Body of pancreas (tissue), 4 donors: ENCODE measurements around the gene REC114. TPM values are rescaled to one million over a fixed set of nuclear protein-coding genes. Genes with fewer than 3 reads are reported as not detected.

Source experiments
- ATAC-seq: fragments of 150-250 bp; one replicate; pipeline ENCODE4 v1.9.1; 2016
- DNase-seq, 4 donors: peaks; one replicate each; pipeline ENCODE4 v3.0.0-alpha.2; 2019
- H3K27ac ChIP-seq, 4 donors: fragments of 200-600 bp; sonication (generic); 1 replicate in 3 of 4; 2 replicates in 1 of 4; pipeline versions ENCODE4 v1.5.1 to v1.6.1; 2016 to 2019; ENCODE audit warnings: mild to moderate bottlenecking in 1 of 4, mixed read lengths in 1 of 4, moderate library complexity in 1 of 4
- H3K27me3 ChIP-seq, 2 donors: fragments of 200-600 bp; sonication (generic); one replicate each; pipeline ENCODE4 v1.6.0; 2016; ENCODE audit warnings: mild to moderate bottlenecking in 1 of 2
- H3K36me3 ChIP-seq, 2 donors: fragments of 200-600 bp; sonication (generic); replicated peaks in 1 of 2; 2 replicates each; pipeline ENCODE4 v1.5.1; 2016; ENCODE audit warnings: low read depth in 2 of 2; ENCODE audit not compliant: insufficient read depth in 1 of 2
- H3K4me1 ChIP-seq: fragments of 200-600 bp; sonication (generic); one replicate; pipeline ENCODE4 v1.6.0; 2016
- H3K4me3 ChIP-seq, 2 donors: fragments of 200-600 bp; sonication (generic); 1 replicate in 1 of 2; 2 replicates in 1 of 2; pipeline ENCODE4 v1.5.1; 2016 to 2019
- H3K9me3 ChIP-seq, 3 donors: fragments of 200-600 bp; sonication (generic); 1 replicate in 2 of 3; 2 replicates in 1 of 3; pipeline ENCODE4 v1.5.1; 2016
- POLR2A ChIP-seq, 3 donors: fragments of 450-650 bp; IDR thresholded peaks; one replicate each; pipeline ENCODE4 v1.6.1; 2016; ENCODE audit warnings: antibody characterized with exemption in 3 of 3, mild to moderate bottlenecking in 2 of 3
- whole genome bisulfite sequencing, 2 donors: methylation state at CpG; one replicate each; pipeline ENCODE4 v1.1.5; 2017; 5-methylcytosine and 5-hydroxymethylcytosine counted together
- intact Hi-C: fragments of 100-400 bp; cut with DNase I; formaldehyde crosslinking; loops from one replicate; pipeline ENCODE4 v1.15.1; 2023
- total RNA-seq, 2 donors: library from RNA; depleted of rRNA; stranded (reverse); fragments of >200 nt; gene quantifications; one replicate each; pipeline ENCODE4 v1.1.0, GENCODE V29; 2016
- TF ChIP-seq, protein P1 (sequence below), 7 experiments: fragments of 450-650 bp in 4 of 7; fragments of 200-600 bp in 3 of 7; sonication (generic) in 3 of 7; IDR thresholded peaks; one replicate each; pipeline ENCODE4 v1.5.1; 2016 to 2019; ENCODE audit warnings: antibody characterized with exemption in 7 of 7

Gene REC114
- total RNA-seq, 2 donors from 2014 or later, result not detected

DNA sequence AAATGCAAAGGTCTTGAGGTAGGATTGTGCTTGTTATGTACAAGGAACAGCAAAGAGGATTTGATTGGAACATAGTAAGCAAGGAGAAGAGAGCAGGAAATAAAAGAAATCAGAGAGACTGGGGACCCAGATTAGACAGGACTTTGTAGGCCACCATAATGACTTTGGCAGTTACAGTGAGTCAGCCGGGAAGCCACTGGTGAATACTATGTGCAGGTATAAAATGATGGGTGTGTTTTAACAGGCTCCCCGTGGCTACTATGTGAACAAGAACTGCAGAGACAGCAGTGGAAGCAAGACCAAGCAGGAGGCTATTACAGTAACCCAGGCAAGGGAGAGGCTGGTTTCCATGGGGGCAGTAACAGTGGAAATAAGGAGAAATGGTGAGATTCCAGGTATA is 135.1 kb downstream of the REC114 start:
- DNase-seq, result no peak
- Histone ChIP-seq H3K4me1 (peaks cover under 1% of the 10 kb centered on the region), H3K36me3 (peaks cover 0 to 8% of the 10 kb centered on the region in 2 donors), H3K9me3 (no peaks in the 10 kb centered on the region), H3K27ac (no peak overlapping the region), H3K4me3 (no peak overlapping the region), H3K27me3 (no peaks in the 10 kb centered on the region)
- 87 to 89% methylated on average over 2 of the region's 2 CpGs for WGBS, 2 donors
- intact Hi-C loops, result no loop called here
- ATAC-seq, result no peak
- TF ChIP-seq, protein P1, sequence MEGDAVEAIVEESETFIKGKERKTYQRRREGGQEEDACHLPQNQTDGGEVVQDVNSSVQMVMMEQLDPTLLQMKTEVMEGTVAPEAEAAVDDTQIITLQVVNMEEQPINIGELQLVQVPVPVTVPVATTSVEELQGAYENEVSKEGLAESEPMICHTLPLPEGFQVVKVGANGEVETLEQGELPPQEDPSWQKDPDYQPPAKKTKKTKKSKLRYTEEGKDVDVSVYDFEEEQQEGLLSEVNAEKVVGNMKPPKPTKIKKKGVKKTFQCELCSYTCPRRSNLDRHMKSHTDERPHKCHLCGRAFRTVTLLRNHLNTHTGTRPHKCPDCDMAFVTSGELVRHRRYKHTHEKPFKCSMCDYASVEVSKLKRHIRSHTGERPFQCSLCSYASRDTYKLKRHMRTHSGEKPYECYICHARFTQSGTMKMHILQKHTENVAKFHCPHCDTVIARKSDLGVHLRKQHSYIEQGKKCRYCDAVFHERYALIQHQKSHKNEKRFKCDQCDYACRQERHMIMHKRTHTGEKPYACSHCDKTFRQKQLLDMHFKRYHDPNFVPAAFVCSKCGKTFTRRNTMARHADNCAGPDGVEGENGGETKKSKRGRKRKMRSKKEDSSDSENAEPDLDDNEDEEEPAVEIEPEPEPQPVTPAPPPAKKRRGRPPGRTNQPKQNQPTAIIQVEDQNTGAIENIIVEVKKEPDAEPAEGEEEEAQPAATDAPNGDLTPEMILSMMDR (IDR thresholded peaks at IDR 0.05), result no peak
- TF ChIP-seq POLR2A (IDR thresholded peaks at IDR 0.05), result no peak

DNA sequence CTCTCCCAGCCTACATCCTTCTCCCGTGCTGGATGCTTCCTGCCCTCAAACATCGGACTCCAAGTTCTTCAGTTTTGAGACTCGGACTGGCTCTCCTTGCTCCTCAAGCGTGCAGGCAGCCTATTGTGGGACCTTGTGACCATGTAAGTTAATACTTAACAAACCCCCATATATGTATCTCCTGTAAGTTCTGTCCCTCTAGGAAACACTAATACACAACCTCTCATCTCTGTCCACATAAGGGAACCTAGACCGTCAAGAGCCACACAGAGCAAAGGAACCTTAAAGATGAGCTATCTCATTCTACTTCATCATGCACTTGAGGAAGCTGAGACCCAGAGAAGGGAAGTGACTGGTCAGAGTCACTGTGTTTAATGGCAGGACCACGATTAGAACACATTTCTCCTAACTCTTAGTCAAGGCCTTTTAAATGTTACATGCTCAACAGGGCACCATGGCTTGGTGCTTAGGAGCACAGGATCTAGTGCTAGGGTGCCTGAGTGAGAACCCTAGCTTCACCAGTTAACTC is 140.0 kb downstream of the REC114 start:
- H3K9me3 ChIP-seq, result no peaks in the 10 kb centered on the region
- no peak for DNase-seq
- H3K27ac ChIP-seq, result no peak overlapping the region
- TF ChIP-seq, protein P1 (IDR thresholded peaks at IDR 0.05), result no peak
- TF ChIP-seq POLR2A (IDR thresholded peaks at IDR 0.05), result no peak
- peaks cover 0 to 11% of the 10 kb centered on the region in 2 donors for H3K36me3 ChIP-seq
- no peak for ATAC-seq
- intact Hi-C loops, result no loop called here
- no peak overlapping the region for H3K4me3 ChIP-seq
- H3K27me3 ChIP-seq, result no peaks in the 10 kb centered on the region
- no peaks in the 10 kb centered on the region for H3K4me1 ChIP-seq
- 84 to 88% methylated on average over 6 of the region's 6 CpGs for WGBS, 2 donors

DNA sequence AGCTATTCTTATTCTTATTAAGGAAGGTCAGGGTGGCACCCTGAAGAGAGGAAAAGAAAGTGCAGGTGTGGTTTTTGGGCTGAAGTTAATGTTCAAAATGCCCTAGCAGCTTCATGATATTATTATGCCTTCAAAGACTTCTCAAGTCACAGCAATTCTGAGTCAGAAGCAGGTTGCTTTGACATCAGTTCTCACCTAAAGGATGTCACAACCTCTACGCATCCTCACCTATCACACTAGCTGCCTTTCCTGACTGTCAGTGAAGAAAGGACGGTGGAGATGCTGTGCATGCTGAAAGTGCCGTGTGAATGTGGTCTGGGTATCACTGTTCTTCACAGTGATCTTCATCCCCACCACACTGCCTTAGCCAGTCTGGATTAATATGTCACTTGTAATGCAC is 140.6 kb downstream of the REC114 start:
- intact Hi-C loops, result no loop called here
- TF ChIP-seq, protein P1 (IDR thresholded peaks at IDR 0.05), result no peak
- no peak for TF ChIP-seq POLR2A (IDR thresholded peaks at IDR 0.05)
- H3K27me3 ChIP-seq, result no peaks in the 10 kb centered on the region
- no peaks in the 10 kb centered on the region for H3K4me1 ChIP-seq
- WGBS, 2 donors, result 92 to 93% methylated on average over 3 of the region's 3 CpGs
- H3K4me3 ChIP-seq, result no peak overlapping the region
- ATAC-seq (no peak), DNase-seq (no peak)
- H3K9me3 ChIP-seq, result no peaks in the 10 kb centered on the region
- H3K27ac ChIP-seq, result no peak overlapping the region
- peaks cover 0 to 11% of the 10 kb centered on the region in 2 donors for H3K36me3 ChIP-seq

DNA sequence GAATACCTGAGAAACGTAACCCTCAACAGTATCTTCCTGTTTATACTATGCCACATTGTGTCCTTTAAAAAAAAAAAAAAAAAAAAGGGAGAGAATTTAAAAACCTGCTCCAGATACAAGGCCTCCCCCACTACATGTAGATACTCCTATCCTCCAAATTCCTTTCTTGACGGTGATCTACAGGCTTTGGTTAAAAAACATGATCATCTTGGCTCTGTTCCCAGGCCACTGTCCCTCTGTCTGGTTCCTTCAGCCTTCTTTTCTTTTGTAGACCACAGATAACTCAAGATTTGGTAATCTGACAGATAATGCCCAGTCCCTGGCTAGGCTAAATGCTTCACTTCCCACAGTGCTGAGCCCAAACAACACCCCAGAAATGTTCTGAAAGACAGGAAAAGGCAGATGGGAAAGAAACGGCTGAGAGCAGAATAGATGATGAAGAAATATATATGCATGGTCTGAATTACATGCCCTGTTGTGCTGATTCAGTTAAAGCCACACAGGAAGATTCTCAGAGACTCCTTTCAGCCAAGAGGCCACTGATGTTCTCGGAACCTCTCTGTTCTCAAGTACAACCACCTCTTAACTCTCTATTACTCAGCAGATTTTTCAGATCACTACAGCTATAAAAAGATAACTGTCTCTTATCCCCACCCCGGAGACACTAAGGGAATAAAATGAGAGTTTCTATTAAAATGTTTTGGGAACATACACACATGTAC is 141.9 kb downstream of the REC114 start:
- Histone ChIP-seq H3K36me3 (peaks cover 0 to 10% of the 10 kb centered on the region in 2 donors), H3K27me3 (no peaks in the 10 kb centered on the region), H3K27ac (no peak overlapping the region), H3K4me1 (no peaks in the 10 kb centered on the region), H3K9me3 (no peaks in the 10 kb centered on the region), H3K4me3 (no peak overlapping the region)
- intact Hi-C loops, result no loop called here
- DNase-seq (no peak), ATAC-seq (no peak)
- 64 to 68% methylated on average over 5 of the region's 5 CpGs for WGBS, 2 donors
- no peak for TF ChIP-seq POLR2A (IDR thresholded peaks at IDR 0.05)
- TF ChIP-seq, protein P1 (IDR thresholded peaks at IDR 0.05), result no peak
